OCI-LY3 (cell line): ENCODE results near the gene LIMD2.

Source experiments
- CTCF ChIP-seq: fragments of 200-600, 300-600 bp; sonication (generic); IDR thresholded peaks from 2 replicates; pipeline ENCODE4 v1.5.1; 2014; ENCODE audit warnings: antibody characterized with exemption, low read length, low read depth
- EZH2phosphoT487 ChIP-seq: fragments of 200-600 bp; shearing (Covaris generic); IDR thresholded peaks from 2 replicates; pipeline ENCODE4 v1.6.1; 2018; ENCODE audit warnings: antibody characterized with exemption, mixed run types, low read depth

GRCh38 chr17:63692195-63692816, 7.6 kb downstream of the LIMD2 start:
- TF ChIP-seq CTCF (no peak), EZH2phosphoT487 (no peak)
